Activated CD4-positive, alpha-beta T cell treated with anti-CD3 and anti-CD28 coated beads, Interleukin-2, amount 50 U/mL, for 4 hours (primary cell): ENCODE results near the gene LANCL1.

ENCODE experiments used
- DNase-seq, 2 experiments: peaks; one replicate each; pipeline ENCODE4 v3.0.0-alpha.2; 2020

LANCL1 gene

GRCh38 chr2:210476194-210477128 is at the start of gene LANCL1:
TSS of gene LANCL1 (minus strand) at chr2:210476759. CDS start at chr2:210476396, 363 bp downstream.
- DNase-seq: peak; percentile 71 to 73

GRCh38 chr2:210524533-210524932 is 48.0 kb upstream of the LANCL1 start:
- DNase-seq: no peak

- DNase-seq: no peak
Measured at GRCh38 chr2:210523650-210524289, 47.2 kb upstream of the LANCL1 start.

- DNase-seq: no peak
Measured at GRCh38 chr2:210522399-210522798, 45.8 kb upstream of the LANCL1 start.

GRCh38 chr2:210519594-210519993 is 43.0 kb upstream of the LANCL1 start:
- DNase-seq: no peak

- no peak for DNase-seq
Measured at GRCh38 chr2:210517264-210517663, 40.7 kb upstream of the LANCL1 start.

GRCh38 chr2:210515911-210516310 is 39.4 kb upstream of the LANCL1 start:
- no peak for DNase-seq

GRCh38 chr2:210503725-210504191 is 27.2 kb upstream of the LANCL1 start:
- no peak for DNase-seq

- no peak for DNase-seq
Measured at GRCh38 chr2:210503001-210503623, 26.6 kb upstream of the LANCL1 start.

GRCh38 chr2:210496512-210496911 is 20.0 kb upstream of the LANCL1 start:
- no peak for DNase-seq

GRCh38 chr2:210493528-210493927 is 17.0 kb upstream of the LANCL1 start:
- DNase-seq: no peak

GRCh38 chr2:210481601-210482175 is 5.1 kb upstream of the LANCL1 start:
- no peak for DNase-seq

GRCh38 chr2:210480764-210481163 is 4.2 kb upstream of the LANCL1 start:
- DNase-seq: no peak

GRCh38 chr2:210480079-210480478 is 3.5 kb upstream of the LANCL1 start:
- DNase-seq: no peak

- no peak for DNase-seq
Measured at GRCh38 chr2:210478661-210479060, 2.1 kb upstream of the LANCL1 start.

GRCh38 chr2:210477496-210477895 is 937 bp upstream of the LANCL1 start:
- DNase-seq: no peak

GRCh38 chr2:210475706-210476105 is 853 bp downstream of the LANCL1 start:
- no peak for DNase-seq

- DNase-seq: no peak
Measured at GRCh38 chr2:210474776-210475175, 1.8 kb downstream of the LANCL1 start.

- no peak for DNase-seq
Measured at GRCh38 chr2:210461401-210461800, 15.2 kb downstream of the LANCL1 start.

GRCh38 chr2:210460322-210461227 is 16.0 kb downstream of the LANCL1 start:
- DNase-seq: no peak

GRCh38 chr2:210459880-210460279 is 16.7 kb downstream of the LANCL1 start:
- no peak for DNase-seq

GRCh38 chr2:210459407-210459806 is 17.2 kb downstream of the LANCL1 start:
- no peak for DNase-seq
